GM12873 (cell line): ENCODE results near the gene ATRNL1.

Source experiments
- CTCF ChIP-seq: IDR thresholded peaks from 2 replicates; pipeline ENCODE4 v1.5.1; 2012; ENCODE audit warnings: low read depth, mild to moderate bottlenecking, moderate library complexity, low read length, control low read depth; ENCODE audit not compliant: insufficient read depth; ENCODE audit errors: missing control alignments

ATRNL1 gene

DNA sequence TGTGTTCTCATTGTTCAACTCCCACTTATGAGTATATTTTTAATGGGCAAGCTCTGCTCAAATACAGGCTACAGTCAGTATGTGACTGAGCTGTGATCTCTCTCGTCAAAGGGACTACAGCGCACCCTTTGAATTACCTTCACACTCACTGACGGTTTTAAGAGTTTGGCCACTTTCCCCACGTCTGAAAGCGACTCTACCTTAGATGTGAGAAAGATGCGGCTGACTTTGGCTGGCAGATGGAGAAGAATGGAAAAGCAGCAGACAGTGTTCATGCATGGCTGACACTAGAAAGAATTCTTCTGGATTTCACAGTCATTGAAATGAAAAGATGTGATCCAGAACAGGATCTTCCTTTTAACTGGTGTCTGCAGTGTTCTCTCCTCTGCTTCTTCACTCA lies 2.0 kb upstream of the ATRNL1 start:
- TF ChIP-seq CTCF, result no peak

DNA sequence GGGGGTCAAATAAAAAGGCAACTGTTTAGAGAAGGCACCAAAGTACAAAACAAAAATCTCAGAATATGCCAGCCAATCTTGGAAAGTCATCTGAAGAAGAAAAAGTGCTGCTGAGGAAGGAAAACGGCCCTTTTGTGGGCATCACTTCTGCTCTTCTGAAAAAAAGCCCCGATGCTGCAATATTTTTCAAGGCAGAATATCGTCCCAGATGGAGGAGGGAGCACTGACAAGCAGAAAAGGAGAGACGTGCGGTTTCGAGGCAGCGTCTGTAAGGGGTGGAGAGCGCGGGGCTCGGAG lies 959 bp upstream of the ATRNL1 start:
- TF ChIP-seq CTCF, result no peak

GRCh38 chr10:115092555-115093285 lies 445 bp upstream of the ATRNL1 start:
- TF ChIP-seq CTCF, result no peak

DNA sequence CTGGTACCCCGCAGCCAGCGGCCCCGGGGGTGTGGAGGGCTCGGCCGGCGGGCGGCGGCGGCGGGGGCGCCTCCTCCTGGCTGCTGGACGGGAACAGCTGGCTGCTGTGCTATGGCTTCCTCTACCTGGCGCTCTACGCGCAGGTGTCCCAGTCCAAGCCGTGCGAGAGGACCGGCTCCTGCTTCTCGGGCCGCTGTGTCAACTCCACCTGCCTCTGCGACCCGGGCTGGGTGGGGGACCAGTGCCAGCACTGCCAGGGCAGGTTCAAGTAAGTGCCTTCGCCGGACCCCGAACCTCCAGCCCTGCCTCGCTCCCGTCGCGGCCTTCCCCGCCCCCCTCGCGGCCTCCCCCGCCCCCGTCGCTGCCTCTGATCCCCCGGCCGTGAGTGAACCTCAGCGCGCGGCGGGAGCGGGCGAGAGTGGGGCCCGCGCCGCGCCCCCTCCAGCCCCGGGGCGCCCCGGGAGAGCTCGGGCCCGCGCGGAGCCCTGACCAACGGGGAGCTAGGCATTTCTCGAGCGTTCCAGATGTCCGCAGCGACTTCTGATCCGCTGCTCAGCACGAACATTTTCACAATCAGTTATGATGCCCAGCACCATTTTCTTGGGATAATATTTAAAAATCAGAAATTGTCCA lies 727 bp downstream of the ATRNL1 start:
- TF ChIP-seq CTCF, result peak; percentile 36

GRCh38 chr10:115094416-115095140 lies 1.4 kb downstream of the ATRNL1 start:
- no peak for TF ChIP-seq CTCF

DNA sequence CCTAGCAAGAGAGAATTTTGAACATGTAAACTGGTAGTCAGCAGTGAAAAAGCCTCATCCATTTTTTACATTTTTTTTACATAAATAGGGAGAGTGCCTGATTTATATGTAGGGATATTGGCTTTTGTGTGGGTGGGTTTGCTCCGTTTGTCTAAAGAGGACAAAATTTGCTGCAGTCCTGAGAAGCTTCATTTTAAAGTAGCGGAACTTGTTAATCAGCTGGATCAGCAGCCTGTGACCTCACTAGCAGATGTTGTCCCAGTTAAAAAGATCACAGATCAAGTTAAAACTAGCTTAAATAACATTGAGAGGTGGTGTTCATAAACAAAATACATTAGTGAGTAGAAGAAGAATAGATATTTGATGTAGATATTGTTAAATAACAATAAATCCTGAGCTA lies 2.6 kb downstream of the ATRNL1 start:
- TF ChIP-seq CTCF, result no peak

GRCh38 chr10:115103700-115104099 lies 10.5 kb downstream of the ATRNL1 start:
- no peak for TF ChIP-seq CTCF
